ENCODE results near the gene BID. TPM values are rescaled to one million over a fixed set of nuclear protein-coding genes. Genes with fewer than 3 reads are reported as not detected.

The BID gene
- total RNA-seq, 1 donor from 2014 or later: 34.3 TPM

- intact Hi-C loops (cut with micrococcal nuclease): loop anchor here (1.0 to 5.0 kb wide), 2 partner anchors 42 to 707 kb away; no protein-coding TSS in a partner anchor
These were observed 10.5 kb upstream of the BID start for GRCh38 chr22:17784776-17785175.

GRCh38 chr22:17783773-17784480 is 9.7 kb upstream of the BID start:
- intact Hi-C loops (cut with micrococcal nuclease): loop anchor here (5.0 kb wide), 1 partner anchor 707 kb away; no protein-coding TSS in a partner anchor

- intact Hi-C loops (cut with micrococcal nuclease): loop anchor here (5.0 kb wide), 1 partner anchor 706 kb away; no protein-coding TSS in a partner anchor
These were observed 9.0 kb upstream of the BID start for GRCh38 chr22:17783312-17783711.

GRCh38 chr22:17782621-17783020 is 8.4 kb upstream of the BID start:
- intact Hi-C loops (cut with micrococcal nuclease): loop anchor here (5.0 kb wide), 1 partner anchor 705 kb away; no protein-coding TSS in a partner anchor

- intact Hi-C loops (cut with micrococcal nuclease): loop anchor here (5.0 kb wide), 1 partner anchor 705 kb away; no protein-coding TSS in a partner anchor
These were observed 7.9 kb upstream of the BID start for GRCh38 chr22:17782158-17782557.

- intact Hi-C loops (cut with micrococcal nuclease): loop anchor here (1.0 to 5.0 kb wide), 2 partner anchors 14 to 704 kb away; no protein-coding TSS in a partner anchor
These were observed 7.2 kb upstream of the BID start for GRCh38 chr22:17781319-17782031.

- intact Hi-C loops (cut with micrococcal nuclease): loop anchor here (1.0 to 5.0 kb wide), 2 partner anchors 14 to 704 kb away; no protein-coding TSS in a partner anchor
These were observed 6.6 kb upstream of the BID start for GRCh38 chr22:17780741-17781318.

- intact Hi-C loops (cut with micrococcal nuclease): loop anchor here (5.0 kb wide), 1 partner anchor 703 kb away; no protein-coding TSS in a partner anchor
These were observed 6.0 kb upstream of the BID start for GRCh38 chr22:17780116-17780740.

- intact Hi-C loops (cut with micrococcal nuclease): loop anchor here (5.0 to 10.0 kb wide), 3 partner anchors 373 to 702 kb away; partner anchors contain the start of genes ADA2 and USP18
These were observed 5.2 kb upstream of the BID start for GRCh38 chr22:17779286-17780115.

- intact Hi-C loops (cut with micrococcal nuclease): loop anchor here (5.0 to 10.0 kb wide), 2 partner anchors 374 to 564 kb away; partner anchors contain the start of genes ADA2 and USP18
These were observed 4.2 kb upstream of the BID start for GRCh38 chr22:17778412-17778976.

- intact Hi-C loops (cut with micrococcal nuclease): loop anchor here (1.0 to 10.0 kb wide), 7 partner anchors 10 to 619 kb away; partner anchors contain the start of genes ADA2, BCL2L13, HDHD5 and PEX26
These were observed 3.4 kb upstream of the BID start for GRCh38 chr22:17777717-17778044.

- intact Hi-C loops (cut with micrococcal nuclease): loop anchor here (1.0 to 10.0 kb wide), 7 partner anchors 10 to 618 kb away; partner anchors contain the start of genes ADA2, BCL2L13, HDHD5 and PEX26
These were observed 2.9 kb upstream of the BID start for GRCh38 chr22:17777005-17777716.

GRCh38 chr22:17775781-17776465 is 1.7 kb upstream of the BID start:
- intact Hi-C loops (cut with micrococcal nuclease): loop anchor here (2.0 to 10.0 kb wide), 4 partner anchors 137 to 617 kb away; partner anchors contain the start of genes ADA2, BCL2L13, HDHD5 and USP18

- intact Hi-C loops (cut with micrococcal nuclease): loop anchor here (5.0 to 10.0 kb wide), 2 partner anchors 377 to 560 kb away; partner anchors contain the start of genes ADA2 and USP18
These were observed 837 bp upstream of the BID start for GRCh38 chr22:17774926-17775685.

GRCh38 chr22:17773606-17774205 is 563 bp downstream of the BID start:
- intact Hi-C loops (cut with micrococcal nuclease): loop anchor here (10.0 kb wide), 1 partner anchor 559 kb away; the partner anchor contains the start of gene ADA2

- intact Hi-C loops (cut with micrococcal nuclease): loop anchor here (10.0 kb wide), 1 partner anchor 558 kb away; the partner anchor contains the start of gene ADA2
These were observed 1.2 kb downstream of the BID start for GRCh38 chr22:17772958-17773605.
